HG03520 (cell line): ENCODE results near the gene MICAL2.

Experiments used
- ATAC-seq: cut with Tn5 transposase; IDR thresholded peaks from one replicate; pipeline ENCODE4 v1.9.1; 2021; ENCODE audit warnings: mild to moderate bottlenecking, moderate library complexity; ENCODE audit not compliant: unreplicated experiment

The MICAL2 gene

GRCh38 chr11:12183827-12184620 lies 73.6 kb downstream of the MICAL2 start:
- ATAC-seq, result no peak

GRCh38 chr11:12184699-12185098 lies 74.3 kb downstream of the MICAL2 start:
- ATAC-seq, result no peak

- no peak for ATAC-seq
These were observed 74.8 kb downstream of the MICAL2 start for GRCh38 chr11:12185106-12185690.

- ATAC-seq, result no peak
These were observed 75.5 kb downstream of the MICAL2 start for GRCh38 chr11:12185914-12186313.

GRCh38 chr11:12186701-12187100 lies 76.3 kb downstream of the MICAL2 start:
- ATAC-seq, result no peak

- no peak for ATAC-seq
These were observed 77.0 kb downstream of the MICAL2 start for GRCh38 chr11:12187399-12187798.

GRCh38 chr11:12188548-12189317 lies 78.3 kb downstream of the MICAL2 start:
- ATAC-seq, result peak; percentile 76

GRCh38 chr11:12189543-12190235 lies 79.3 kb downstream of the MICAL2 start:
- ATAC-seq, result no peak

- no peak for ATAC-seq
These were observed 80.1 kb downstream of the MICAL2 start for GRCh38 chr11:12190511-12190910.

GRCh38 chr11:12192794-12193514 lies 82.6 kb downstream of the MICAL2 start:
- no peak for ATAC-seq

GRCh38 chr11:12193515-12194336 lies 83.3 kb downstream of the MICAL2 start:
- no peak for ATAC-seq

- ATAC-seq, result peak; percentile 56
These were observed 85.4 kb downstream of the MICAL2 start for GRCh38 chr11:12195768-12196167.

GRCh38 chr11:12196308-12196707 lies 85.9 kb downstream of the MICAL2 start:
- ATAC-seq, result no peak

- no peak for ATAC-seq
These were observed 86.5 kb downstream of the MICAL2 start for GRCh38 chr11:12196872-12197271.

- ATAC-seq, result no peak
These were observed 88.1 kb downstream of the MICAL2 start for GRCh38 chr11:12198251-12199222.

- no peak for ATAC-seq
These were observed 89.0 kb downstream of the MICAL2 start for GRCh38 chr11:12199231-12199948.

- no peak for ATAC-seq
These were observed 90.0 kb downstream of the MICAL2 start for GRCh38 chr11:12200279-12200990.
